ENCODE results near the gene TCEA2.

The TCEA2 gene

DNA sequence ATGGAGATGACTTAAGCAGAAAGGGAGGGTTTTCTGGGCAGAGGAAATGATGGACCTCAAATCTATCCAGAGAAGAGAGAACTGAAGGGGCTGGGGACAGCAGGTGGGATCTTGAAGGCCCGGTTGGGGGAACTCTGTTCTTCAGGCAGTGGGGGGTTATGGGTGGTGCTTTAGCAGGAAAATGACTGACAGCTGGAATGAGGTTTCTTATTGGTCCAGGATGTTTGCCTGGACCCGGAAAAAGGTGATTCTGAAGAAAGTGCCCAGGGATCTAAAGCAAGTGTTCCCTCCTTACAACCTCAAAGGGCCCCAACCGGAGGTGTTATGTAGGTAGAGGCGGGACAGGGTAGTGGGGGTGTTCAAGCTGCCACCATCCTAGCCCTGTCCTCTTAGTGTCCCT, 32.5 kb downstream of the TCEA2 start:
- Histone ChIP-seq H3K4me1 (ENCODE audit: control insufficient read depth in 1 of 2, insufficient read depth in 1 of 2, low read depth in 1 of 2, low read length in 1 of 2) (peaks cover 0 to 2% of the 10 kb centered on the region in 2 experiments), H3K27ac (no peak overlapping the region), H3K27me3 (peaks cover 3% of the 10 kb centered on the region), H3K36me3 (peaks cover 60% of the 10 kb centered on the region), H3K9me3 (no peaks in the 10 kb centered on the region), H3K4me3 (ENCODE audit: low read depth in 1 of 2, low read length in 1 of 2) (no peak overlapping the region)
- TF ChIP-seq, protein P1, sequence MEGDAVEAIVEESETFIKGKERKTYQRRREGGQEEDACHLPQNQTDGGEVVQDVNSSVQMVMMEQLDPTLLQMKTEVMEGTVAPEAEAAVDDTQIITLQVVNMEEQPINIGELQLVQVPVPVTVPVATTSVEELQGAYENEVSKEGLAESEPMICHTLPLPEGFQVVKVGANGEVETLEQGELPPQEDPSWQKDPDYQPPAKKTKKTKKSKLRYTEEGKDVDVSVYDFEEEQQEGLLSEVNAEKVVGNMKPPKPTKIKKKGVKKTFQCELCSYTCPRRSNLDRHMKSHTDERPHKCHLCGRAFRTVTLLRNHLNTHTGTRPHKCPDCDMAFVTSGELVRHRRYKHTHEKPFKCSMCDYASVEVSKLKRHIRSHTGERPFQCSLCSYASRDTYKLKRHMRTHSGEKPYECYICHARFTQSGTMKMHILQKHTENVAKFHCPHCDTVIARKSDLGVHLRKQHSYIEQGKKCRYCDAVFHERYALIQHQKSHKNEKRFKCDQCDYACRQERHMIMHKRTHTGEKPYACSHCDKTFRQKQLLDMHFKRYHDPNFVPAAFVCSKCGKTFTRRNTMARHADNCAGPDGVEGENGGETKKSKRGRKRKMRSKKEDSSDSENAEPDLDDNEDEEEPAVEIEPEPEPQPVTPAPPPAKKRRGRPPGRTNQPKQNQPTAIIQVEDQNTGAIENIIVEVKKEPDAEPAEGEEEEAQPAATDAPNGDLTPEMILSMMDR (IDR thresholded peaks at IDR 0.05) = no peak

DNA sequence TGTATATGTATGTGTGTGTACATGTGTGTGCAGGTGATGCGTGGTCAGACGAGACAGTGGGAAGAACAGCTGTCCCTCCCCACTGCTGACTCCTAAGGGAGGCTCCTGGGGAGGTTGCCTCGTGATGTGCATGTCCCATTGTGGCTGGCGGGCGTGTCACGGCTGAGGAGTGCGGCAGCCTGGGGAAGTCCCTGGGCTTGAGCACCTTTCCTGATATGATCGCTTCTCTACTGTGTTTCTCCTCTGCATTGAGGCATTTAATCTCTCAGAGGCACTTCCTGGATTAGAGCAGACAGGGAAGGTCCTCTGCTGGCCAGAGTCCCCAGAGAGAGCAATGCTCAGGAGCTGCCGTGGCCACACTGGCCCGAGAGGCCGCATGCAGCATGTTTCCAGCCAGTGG, 32.9 kb downstream of the TCEA2 start:
- Histone ChIP-seq H3K27me3 (peaks cover 8% of the 10 kb centered on the region), H3K4me1 (ENCODE audit: control insufficient read depth in 1 of 2, insufficient read depth in 1 of 2, low read depth in 1 of 2, low read length in 1 of 2) (peaks cover 0 to 3% of the 10 kb centered on the region in 2 experiments), H3K27ac (no peak overlapping the region), H3K9me3 (no peaks in the 10 kb centered on the region), H3K36me3 (peaks cover 64% of the 10 kb centered on the region), H3K4me3 (ENCODE audit: low read depth in 1 of 2, low read length in 1 of 2) (no peak overlapping the region)
- TF ChIP-seq, protein P1 (IDR thresholded peaks at IDR 0.05) = no peak

DNA sequence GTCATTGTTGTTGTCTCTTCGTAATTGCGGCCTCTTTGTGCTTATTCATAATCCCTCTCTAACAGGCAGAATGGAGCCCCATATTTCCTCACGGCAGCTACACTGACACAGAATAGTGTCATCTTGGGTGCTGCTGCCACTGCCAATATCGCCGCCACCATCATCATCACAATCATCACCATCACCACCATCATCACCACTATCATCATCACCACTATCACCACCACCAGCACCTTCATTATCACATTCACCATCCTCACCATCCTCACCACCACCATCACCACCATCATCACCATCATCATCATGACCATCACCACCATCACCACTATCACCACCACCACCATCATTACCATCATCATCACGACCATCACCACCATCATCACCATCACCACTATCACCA, 33.5 kb downstream of the TCEA2 start:
- Histone ChIP-seq H3K36me3 (peaks cover 69% of the 10 kb centered on the region), H3K27me3 (peaks cover 14% of the 10 kb centered on the region), H3K4me3 (ENCODE audit: low read depth in 1 of 2, low read length in 1 of 2) (no peak overlapping the region), H3K4me1 (ENCODE audit: control insufficient read depth in 1 of 2, insufficient read depth in 1 of 2, low read depth in 1 of 2, low read length in 1 of 2) (peaks cover 0 to 5% of the 10 kb centered on the region in 2 experiments), H3K9me3 (no peaks in the 10 kb centered on the region), H3K27ac (no peak overlapping the region)
- TF ChIP-seq, protein P1 (IDR thresholded peaks at IDR 0.05) = no peak

DNA sequence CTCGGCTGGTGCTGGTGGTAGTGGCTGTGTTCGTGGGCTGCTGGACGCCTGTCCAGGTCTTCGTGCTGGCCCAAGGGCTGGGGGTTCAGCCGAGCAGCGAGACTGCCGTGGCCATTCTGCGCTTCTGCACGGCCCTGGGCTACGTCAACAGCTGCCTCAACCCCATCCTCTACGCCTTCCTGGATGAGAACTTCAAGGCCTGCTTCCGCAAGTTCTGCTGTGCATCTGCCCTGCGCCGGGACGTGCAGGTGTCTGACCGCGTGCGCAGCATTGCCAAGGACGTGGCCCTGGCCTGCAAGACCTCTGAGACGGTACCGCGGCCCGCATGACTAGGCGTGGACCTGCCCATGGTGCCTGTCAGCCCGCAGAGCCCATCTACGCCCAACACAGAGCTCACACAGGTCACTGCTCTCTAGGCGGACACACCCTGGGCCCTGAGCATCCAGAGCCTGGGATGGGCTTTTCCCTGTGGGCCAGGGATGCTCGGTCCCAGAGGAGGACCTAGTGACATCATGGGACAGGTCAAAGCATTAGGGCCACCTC, 35.5 kb downstream of the TCEA2 start:
- Histone ChIP-seq H3K27me3 (peaks cover 34% of the 10 kb centered on the region), H3K9me3 (no peaks in the 10 kb centered on the region), H3K27ac (no peak overlapping the region), H3K36me3 (peaks cover 62% of the 10 kb centered on the region), H3K4me1 (ENCODE audit: control insufficient read depth in 1 of 2, insufficient read depth in 1 of 2, low read depth in 1 of 2, low read length in 1 of 2) (peaks cover 4 to 16% of the 10 kb centered on the region in 2 experiments), H3K4me3 (ENCODE audit: low read depth in 1 of 2, low read length in 1 of 2) (no peak overlapping the region)
- TF ChIP-seq, protein P1 (IDR thresholded peaks at IDR 0.05) = no peak

DNA sequence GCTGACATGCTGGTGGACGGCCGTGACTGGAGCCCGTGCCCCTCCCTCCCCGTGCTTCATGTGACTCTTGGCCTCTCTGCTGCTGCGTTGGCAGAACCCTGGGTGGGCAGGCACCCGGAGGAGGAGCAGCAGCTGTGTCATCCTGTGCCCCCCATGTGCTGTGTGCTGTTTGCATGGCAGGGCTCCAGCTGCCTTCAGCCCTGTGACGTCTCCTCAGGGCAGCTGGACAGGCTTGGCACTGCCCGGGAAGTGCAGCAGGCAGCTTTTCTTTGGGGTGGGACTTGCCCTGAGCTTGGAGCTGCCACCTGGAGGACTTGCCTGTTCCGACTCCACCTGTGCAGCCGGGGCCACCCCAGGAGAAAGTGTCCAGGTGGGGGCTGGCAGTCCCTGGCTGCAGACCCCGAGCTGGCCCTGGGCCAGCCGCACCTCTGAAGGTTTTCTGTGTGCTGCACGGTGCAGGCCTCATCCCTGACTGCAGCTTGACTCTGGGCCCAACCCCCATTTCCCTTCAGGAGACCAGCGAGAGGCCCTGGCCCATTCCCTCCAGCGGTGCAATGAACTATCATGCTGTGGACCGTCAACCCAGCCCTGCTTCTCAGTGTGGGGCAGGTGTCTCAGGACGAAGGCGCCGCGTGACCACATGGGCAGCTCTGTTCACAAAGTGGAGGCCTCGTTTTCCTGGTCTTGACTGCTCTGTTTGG, 36.2 kb downstream of the TCEA2 start:
- H3K36me3 ChIP-seq = peaks cover 62% of the 10 kb centered on the region
- H3K4me1 ChIP-seq (ENCODE audit: control insufficient read depth in 1 of 2, insufficient read depth in 1 of 2, low read depth in 1 of 2, low read length in 1 of 2) = peaks cover 4 to 16% of the 10 kb centered on the region in 2 experiments
- peaks cover 41% of the 10 kb centered on the region for H3K27me3 ChIP-seq
- no peaks in the 10 kb centered on the region for H3K9me3 ChIP-seq
- TF ChIP-seq, protein P1 (IDR thresholded peaks at IDR 0.05) = no peak
- no peak overlapping the region for H3K4me3 ChIP-seq (ENCODE audit: low read depth in 1 of 2, low read length in 1 of 2)
- H3K27ac ChIP-seq = no peak overlapping the region

Data from neutrophil (primary cell).